HG03460 (cell line): ENCODE measurements around the gene SRRT.

Source experiments
- ATAC-seq: cut with Tn5 transposase; IDR thresholded peaks from one replicate; pipeline ENCODE4 v1.9.1; 2021; ENCODE audit not compliant: unreplicated experiment

The SRRT gene, protein sequence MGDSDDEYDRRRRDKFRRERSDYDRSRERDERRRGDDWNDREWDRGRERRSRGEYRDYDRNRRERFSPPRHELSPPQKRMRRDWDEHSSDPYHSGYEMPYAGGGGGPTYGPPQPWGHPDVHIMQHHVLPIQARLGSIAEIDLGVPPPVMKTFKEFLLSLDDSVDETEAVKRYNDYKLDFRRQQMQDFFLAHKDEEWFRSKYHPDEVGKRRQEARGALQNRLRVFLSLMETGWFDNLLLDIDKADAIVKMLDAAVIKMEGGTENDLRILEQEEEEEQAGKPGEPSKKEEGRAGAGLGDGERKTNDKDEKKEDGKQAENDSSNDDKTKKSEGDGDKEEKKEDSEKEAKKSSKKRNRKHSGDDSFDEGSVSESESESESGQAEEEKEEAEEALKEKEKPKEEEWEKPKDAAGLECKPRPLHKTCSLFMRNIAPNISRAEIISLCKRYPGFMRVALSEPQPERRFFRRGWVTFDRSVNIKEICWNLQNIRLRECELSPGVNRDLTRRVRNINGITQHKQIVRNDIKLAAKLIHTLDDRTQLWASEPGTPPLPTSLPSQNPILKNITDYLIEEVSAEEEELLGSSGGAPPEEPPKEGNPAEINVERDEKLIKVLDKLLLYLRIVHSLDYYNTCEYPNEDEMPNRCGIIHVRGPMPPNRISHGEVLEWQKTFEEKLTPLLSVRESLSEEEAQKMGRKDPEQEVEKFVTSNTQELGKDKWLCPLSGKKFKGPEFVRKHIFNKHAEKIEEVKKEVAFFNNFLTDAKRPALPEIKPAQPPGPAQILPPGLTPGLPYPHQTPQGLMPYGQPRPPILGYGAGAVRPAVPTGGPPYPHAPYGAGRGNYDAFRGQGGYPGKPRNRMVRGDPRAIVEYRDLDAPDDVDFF

DNA sequence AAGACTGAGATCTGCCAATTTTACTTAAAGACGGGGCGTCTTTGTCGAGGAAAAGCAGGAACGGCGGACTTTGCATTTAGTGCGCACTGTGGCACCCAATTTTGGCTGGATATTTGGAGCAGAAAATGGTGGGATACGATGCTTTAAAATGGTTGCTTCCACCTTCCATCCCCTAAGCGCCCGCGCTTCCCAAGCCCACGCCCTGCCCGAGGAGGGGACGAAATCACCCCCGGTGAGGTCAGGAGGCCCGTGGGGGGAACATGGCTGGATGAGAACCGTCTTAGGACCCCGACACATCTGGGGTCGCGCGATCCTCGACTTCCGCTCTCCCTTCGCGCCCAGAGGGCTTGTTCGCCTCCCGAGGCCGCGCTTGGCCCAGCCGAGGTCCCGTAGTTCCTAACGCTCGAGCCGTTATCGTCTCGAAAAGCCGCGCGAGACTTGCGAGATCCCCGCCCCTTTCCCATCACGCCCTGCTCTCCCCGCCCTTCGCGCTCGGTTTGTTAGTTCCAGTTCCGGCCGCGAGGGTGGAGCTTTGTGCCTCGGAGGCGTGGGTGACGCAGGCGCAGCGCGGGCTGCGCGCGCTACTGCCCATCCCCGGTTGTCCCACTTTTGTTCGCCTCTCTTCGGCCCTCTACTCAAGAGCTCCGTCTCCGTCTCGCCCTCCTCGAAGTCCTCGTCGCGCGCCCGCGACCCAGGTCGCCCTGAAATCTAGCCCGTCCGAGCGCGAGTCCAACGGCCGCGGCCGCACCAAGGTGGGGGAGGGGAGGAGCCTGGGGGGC lies at the start of gene SRRT:
Gene SRRT, plus strand, starts transcription at position 527 of the 779 bp plus-strand sequence. CDS start 488 bp downstream, outside the sequence.
- peak; percentile 90 for ATAC-seq

DNA sequence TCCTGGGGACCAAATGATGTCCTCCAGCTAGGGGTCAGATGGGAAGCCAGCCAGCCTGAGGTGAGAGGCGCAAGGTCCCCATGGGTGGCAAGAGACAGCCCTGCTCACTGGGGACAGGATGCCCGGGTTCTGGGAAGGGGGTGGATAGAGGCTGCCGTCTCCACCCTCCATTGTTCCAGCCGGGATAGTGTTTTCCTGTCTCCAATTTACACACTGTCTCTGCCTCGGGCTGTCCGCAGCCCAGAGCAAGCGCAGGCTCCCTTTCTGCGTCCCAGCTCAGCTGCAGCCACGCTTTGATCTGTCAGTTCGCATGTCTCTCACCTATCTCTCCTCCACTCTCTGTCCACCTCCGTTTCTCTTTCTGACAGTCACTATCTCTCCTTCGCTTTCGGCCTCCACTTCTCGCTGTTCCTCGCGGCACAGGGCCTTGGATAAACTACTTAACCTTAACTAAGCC lies 49.7 kb upstream of the SRRT start:
- ATAC-seq, result no peak

DNA sequence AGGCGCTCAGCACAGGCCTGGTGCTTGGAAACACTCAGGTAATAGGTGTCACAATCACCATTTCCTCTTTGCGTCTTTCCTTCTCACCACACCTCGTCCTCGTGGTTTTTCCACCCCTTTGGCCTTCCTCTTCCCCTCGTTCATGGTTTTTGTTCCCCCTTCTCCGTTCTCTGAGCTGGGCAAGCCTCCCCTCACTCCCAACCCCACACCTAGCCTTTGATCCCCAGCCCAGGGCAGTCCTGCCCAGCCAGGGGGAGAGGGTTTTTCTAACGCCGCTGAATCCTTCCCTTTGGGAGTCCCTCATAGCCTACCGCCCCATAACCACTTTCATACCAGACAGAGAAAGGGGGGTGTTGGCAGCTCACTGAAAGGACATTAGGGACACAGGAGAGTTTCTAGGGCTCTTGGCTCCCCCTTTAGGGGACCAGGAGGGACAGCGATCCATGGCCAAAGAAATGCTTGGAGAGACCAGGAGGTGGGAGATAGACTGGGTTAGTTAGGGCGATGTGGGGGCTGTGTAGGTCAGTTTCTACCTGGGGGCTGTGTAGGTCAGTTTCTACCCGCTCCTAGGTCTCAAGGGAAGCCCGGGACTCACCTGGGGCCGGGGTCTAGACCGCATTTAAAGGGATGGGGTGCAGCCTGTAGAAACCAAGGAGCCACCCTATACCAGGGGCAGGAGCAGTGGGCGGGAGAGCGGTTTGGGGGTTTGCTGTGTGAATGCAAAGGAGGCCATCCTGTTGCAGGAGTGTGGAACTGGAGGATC lies 49.0 kb upstream of the SRRT start:
- ATAC-seq, result no peak

DNA sequence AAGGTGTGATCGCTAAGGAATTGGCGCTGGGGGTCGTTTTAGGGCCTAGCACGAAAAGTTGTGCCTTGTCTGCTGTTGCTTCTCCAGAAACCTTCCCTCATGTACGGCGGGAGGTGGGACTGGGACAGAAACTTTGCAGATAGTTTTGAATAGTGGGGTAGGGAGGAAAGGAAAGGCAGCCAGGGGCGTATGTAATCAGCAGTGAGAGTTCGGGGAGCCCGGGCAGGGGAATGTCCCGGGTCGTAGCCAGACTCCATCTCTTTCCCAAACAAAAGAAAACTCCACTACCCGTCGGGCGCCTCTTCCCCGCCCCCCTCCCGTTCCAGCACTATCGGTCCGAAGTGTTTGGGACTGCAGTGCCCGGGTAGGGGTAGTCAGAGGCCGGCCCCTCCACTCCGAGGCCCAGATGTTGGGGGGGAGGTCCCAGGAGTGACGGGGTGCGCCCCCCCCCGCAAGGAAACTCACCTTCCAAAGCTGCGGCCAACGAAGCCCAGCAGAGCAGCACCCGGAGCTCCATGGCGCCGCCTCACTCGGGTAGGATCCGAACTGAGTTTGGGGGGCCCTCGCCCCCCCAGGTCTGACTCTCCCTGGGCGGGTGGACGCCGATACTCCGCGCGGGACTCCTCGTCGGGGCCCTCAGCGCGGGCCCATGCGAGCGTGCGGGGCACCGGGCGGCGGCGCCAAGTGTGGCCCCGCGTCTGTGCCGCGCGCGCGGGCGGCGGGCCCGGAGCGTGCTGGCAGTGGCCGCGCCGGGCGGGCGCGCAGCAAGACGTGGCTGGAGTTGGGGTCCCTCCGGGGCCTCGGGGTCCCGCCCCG lies 48.2 kb upstream of the SRRT start:
- no peak for ATAC-seq

DNA sequence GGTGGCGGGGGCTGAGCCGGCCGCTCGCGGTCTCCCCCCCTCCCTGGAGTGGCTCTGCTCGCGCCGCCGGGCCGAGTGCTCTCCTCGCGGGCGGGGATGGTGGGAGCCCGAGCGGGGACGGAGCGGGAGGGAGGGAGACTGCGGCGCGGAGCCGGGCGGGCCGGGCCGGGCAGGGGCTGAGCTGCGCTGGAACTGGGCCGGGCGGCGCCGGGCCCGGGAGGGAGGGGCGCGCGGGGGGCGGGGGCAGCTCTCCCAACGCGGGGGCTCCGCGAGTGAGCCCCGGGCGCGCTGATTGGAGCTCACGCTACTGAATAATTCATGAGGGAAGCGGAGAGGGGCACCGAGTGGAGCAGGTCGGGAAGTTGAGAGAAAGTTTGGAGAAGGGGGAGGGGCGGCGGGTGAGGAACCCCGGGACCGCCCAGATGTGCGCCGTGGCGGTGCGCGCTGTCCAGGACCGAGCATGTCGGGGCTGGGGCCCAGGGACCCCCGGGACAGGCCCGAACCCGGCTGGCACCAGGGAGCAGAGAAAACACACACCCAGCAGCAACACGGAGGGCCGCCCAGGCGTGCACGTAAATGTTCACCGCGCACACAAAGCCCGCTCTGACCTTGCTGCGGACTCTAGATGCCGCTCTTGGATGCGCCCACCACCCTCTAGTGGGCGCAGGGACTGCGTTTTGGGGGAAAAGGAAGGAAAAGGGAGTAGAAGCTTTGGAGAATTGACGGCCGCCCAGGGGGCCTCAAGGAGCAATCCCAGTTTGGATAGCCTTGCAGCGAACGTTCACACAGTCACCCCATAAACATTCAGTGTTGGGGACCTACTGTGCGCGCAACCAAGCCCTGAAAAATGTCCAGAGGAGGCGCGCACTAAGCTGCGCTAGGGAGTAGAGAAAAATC lies 47.3 kb upstream of the SRRT start, which contains the start of gene EPHB4:
Gene EPHB4, minus strand, starts transcription at position 194 of the 897 bp plus-strand sequence. CDS start 493 bp downstream, outside the sequence.
- no peak for ATAC-seq

DNA sequence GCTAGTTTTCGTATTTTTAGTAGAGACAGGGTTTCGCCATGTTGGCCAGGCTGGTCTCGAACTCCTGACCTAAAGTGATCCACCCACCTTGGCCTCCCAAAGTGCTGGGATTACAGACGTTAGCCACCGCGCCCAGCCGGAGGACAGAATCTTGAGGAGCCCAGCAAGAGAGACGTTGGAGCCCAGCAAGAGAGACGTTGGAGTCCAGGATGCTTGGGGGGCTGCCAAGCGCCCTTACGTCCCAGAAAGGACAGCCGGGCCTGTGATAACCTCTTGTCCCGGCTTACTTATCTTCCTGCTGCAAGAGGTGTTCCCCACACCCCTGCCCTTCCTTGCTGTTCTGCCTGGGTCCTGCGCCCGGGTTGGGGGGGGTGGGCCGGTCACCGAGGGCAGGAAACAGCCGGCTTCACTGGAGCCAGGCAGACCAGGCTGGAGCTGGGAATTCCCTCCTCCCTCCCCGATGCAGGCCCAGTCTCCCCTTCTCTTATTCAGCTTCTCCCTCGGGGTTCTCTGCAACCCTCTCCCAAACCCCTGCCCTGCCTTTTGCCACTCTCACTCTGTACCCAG lies 45.7 kb upstream of the SRRT start:
- ATAC-seq, result no peak

DNA sequence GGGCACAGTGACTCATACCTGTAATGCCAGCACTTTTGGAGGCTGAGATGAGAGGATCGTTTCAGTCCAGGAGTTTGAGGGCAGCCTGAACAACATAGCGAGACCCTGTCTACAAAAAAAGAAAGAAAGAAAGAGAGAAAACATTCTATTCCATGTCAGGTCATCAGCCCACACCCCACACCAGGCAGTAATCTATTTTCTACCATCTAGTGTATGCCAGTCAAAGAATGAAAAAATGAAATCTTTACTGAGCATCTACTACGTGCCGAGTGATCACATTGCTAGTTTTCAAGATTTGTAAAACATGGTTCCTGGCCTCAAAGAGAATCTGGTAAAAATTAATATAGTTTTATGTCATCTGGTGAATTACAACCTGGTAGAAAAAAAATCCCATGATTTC lies 44.5 kb upstream of the SRRT start:
- no peak for ATAC-seq

DNA sequence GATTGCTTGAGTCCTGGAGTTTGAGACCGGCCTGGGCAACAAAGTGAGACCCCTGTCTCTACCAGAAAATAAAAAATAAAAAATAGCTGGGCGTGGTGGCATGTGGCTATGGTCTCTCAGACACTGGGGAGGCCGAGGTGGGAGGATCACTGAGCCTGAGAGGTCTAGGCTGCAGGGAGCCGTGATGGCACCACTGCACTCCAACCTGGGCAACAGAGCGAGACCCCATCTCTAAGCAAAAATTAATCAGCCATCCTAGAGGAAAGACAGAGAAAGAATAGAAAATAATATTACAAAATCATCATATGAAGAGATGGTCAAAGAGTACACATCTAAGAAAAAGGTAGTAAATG lies 42.6 kb upstream of the SRRT start:
- no peak for ATAC-seq

DNA sequence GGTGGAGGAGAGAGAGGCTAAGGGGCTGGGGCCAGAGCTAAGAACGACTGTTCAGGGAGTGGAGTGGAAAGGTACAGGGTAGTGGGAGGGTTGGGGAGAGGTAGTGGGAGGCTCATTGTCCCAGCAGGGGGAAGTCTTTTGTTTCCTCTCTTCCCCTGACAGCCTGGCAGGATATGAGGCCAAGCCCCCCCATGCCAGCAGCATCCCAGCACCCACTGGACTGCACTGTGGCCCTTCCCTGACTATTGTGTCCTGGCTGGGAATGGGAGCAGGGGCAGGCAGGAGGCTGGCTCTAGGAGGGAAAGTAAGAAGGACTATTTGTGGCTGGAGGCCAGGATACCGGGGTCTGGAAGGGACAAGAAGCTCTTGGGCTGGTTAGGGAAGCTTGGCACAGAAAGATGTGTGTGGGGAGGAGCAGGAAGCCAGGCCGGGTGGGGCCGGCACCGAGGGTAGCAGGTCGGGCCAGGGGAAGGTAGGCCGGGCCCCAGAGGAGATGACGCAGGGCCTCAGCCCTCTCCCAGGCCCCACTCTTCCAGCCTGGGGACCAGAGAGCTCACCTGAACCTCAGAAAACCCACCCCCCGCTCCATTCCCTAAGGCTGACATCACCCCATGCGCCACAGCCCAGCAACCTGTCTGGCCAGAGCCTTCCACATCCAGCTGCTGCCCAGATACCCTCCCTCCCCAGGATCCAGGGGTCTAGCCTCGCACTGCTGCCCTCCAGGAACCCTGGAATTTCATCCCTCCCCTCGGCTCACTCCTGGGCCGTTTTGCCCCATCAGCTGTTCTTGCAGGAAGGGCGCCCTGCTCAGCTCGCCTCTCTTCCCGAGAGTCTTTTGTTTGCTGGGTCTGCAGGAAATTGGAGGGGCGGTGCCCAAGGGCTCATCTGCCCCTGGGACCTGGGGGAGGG lies 38.7 kb upstream of the SRRT start:
- no peak for ATAC-seq

DNA sequence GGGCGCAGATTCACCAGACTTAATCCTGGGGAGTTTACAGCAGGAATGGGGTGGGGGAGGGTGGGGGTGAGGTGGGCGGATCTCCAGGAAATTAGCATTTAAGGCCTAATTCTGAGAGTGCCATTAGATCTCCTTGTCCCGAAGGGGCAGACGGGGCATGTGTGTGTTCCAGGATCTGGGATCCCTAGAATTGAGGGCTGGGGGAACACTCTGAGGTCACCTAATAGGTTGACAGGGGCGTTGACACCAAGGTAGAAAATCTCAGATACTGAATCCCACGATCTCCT lies 38.1 kb upstream of the SRRT start:
- no peak for ATAC-seq

DNA sequence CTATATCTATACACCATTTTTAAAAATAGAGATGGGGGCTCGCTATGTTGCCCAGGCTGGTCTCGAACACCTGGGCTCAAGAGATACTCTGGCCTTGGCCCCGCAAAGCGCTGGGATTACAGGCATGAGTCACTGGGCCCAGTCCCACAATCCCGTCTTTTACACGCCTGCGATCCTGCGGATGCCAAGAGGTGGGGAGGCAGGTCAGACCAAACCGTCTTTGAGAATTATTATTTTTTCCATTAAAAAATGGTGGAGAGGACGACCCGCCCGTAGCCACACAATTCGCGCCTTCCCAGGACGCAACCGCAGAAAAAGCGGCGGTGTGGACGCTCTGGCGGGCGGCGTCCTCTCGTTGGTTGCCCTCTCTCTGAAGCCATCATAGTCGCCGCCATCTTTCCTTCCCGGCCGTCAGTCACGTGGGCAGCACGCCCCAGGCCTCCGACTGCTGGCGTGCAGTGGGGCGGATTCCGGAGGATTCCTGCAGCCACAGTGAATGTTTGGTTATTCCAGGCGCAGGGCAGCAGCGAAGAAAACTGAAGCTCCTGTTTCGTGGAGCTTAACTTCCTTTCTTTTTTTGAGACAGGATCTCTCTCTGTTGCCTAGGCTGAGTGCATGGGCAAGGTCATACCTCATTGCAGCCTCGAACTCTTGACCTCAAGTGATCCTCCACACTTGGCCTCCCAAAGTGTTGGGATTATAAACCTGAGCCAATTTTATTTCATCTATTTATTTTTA lies 37.6 kb upstream of the SRRT start:
- peak; percentile 86 for ATAC-seq

DNA sequence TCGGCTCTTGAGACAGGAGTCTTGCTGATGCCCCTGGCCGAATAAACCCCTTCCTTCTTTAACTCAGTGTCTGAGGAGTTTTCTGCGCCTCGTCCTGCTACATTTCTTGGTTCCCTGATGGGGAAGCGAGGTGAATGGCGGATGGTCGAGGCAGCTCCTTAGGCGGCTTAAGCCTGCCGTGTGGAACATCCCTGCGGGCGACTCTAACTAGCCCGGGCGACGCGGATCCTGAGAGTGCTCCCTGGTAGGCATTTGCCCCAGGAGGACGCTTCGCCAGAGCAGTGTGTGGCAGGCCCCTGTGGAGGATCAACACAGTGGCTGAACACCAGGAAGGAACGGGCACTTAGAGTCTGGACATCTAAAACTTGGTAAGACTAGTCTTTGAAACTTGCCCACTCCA lies 35.5 kb upstream of the SRRT start:
- ATAC-seq, result no peak

DNA sequence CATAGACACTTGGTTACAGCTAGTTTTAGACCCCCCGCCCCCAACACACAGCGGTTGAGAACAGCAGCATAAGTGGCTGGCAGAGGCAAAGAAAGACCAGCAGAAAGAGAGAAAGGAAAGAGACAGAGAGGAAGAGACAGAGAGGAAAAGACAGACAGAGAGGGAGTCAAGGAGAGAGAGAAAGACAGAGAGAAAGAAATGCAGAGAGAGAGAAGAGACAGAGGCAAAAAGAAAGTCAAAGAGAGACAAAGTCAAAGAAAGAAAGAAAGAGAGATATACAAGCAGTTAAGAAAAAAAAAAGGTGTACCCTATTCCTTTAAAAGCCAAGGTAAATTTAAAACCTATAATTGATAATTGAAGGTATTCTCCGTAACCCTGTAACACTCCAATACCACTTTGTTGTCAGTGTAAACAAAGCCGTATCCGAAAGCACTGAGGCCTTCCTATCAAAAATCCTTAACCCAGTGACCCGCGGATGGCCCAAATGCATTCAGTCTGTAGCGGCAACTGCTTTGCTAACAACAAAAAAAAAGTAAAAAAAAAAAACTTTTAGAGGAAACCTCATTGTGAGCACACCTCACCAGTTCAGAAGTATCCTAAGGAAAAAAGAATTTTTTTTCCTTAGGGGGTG lies 34.3 kb upstream of the SRRT start:
- ATAC-seq, result no peak

DNA sequence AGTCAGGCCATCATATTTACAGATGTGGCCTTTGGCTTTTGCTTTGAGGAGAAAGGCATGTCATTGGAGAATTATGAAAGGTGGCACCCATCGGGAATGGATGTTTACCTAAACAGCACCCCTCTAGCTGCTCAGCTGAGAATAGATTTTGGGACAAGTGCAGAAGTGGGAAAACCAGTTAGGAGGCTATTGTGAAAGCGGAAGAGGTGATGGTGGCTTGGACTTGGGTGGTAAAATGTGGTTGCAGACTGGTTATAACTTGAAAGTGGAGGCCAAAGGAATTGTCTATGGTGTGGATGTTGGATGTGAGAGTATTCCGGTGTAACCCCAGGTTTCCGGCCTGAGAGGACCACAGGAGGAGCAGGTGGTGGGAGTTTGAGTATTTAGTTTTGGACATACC lies 27.5 kb upstream of the SRRT start:
- no peak for ATAC-seq

DNA sequence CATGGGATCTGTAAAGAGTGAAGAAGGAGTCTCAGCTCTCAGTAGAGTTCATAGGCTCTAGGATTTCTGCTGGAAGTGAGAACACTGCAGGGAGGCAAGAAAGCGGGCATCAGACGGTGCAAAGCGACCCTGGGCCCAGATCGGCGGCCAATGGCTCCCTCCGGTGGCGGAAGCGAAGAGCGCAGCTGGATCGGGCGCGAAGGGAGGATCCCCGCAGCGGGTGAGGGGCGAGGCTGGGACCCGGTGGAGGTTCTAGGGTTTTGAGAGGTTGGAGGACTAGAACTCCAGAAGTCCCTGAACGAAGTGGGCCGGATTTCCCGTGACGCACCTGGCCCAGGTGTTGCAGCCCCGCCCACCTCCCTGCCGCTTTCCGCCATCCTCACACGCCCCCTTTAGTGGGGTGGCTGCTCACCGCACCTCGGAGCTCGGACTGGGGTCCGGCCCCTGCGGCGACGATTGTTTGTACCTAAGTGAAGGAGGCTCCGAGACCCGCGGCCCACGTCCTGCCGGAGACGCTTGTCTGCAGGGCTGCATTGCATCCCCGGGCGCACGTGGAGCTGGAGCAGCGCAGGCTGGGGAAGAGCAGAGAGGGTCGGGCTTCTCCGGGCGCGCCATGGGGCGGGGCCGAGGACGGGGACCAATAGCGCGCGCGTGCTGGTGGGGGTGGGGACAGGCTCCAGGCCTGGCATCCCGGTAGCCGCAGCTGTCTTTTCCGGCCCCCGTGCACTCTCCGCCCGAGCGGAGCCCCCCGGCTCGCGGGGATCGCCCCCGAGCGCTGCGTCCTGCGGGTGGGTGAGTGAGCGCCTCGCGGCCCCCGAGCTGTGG lies 22.6 kb upstream of the SRRT start, which contains the start of gene SLC12A9:
Gene SLC12A9, plus strand, starts transcription at position 666 of the 825 bp plus-strand sequence. CDS start 1,485 bp downstream, outside the sequence.
- ATAC-seq, result peak; percentile 86
